GM12878 (cell line): ENCODE results near the gene ZNF227. TPM values are rescaled to one million over a fixed set of nuclear protein-coding genes. Genes with fewer than 3 reads are reported as not detected.

Source experiments
- ATAC-seq: fragments of 200-7000 bp; cut with Tn5 transposase; 3 replicates; pipeline ENCODE4 v1.9.1; 2020; ENCODE audit warnings: mild to moderate bottlenecking, moderate library complexity
- BruUV-seq: library from RNA; stranded (reverse); fragments of 400-500 nt; replicated peaks from 2 replicates; lab custom pipeline; 2021; lab: Mats Ljungman, UMichigan
- CTCF ChIA-PET: fragments of 300-600 bp; sonication (Branson Sonifier 250); formaldehyde crosslinking; extraction: SDS; loops from one replicate; lab custom pipeline; 2021; ENCODE audit warnings: inconsistent platforms; lab: Yijun Ruan, JAX
- POLR2A ChIA-PET: fragments of 350-600 bp; formaldehyde crosslinking; extraction: SDS; loops from one replicate; lab custom pipeline; 2021; ENCODE audit warnings: inconsistent platforms; lab: Charles Lee
- RAD21 ChIA-PET: fragments of 300-600 bp; sonication (Branson Sonifier 250); formaldehyde crosslinking; loops from one replicate; lab custom pipeline; 2023; ENCODE audit warnings: antibody characterized with exemption; ENCODE audit not compliant: unreplicated experiment; lab: Charles Lee
- SMC1A ChIA-PET: fragments of 300-600 bp; sonication (Branson Sonifier 250); formaldehyde crosslinking; loops from one replicate; lab custom pipeline; 2023; ENCODE audit not compliant: unreplicated experiment, uncharacterized antibody; lab: Charles Lee
- DNase-seq: peaks from one replicate; pipeline ENCODE4 v3.0.0-alpha.2; 2011; ENCODE audit warnings: low read depth, low spot score
- FAIRE-seq: peaks from 3 replicates; lab custom pipeline; 2011; peaks lifted over from hg19 to GRCh38; lab: Jason Lieb, UNC
- H2AFZ ChIP-seq: 2 replicates; pipeline ENCODE4 v1.6.0; 2011; ENCODE audit warnings: low read depth, low read length, control low read depth; ENCODE audit not compliant: control insufficient read depth
- H3K27ac ChIP-seq: 2 replicates; pipeline ENCODE4 v1.5.1; 2011; ENCODE audit warnings: control low read depth; ENCODE audit not compliant: control insufficient read depth, insufficient read depth
- H3K27me3 ChIP-seq, 2 experiments: replicated peaks in 1 of 2; 2 replicates each; pipeline versions ENCODE4 v1.6.0 to v1.6.1; 2011; ENCODE audit warnings: low read length in 1 of 2; ENCODE audit not compliant: control insufficient read depth in 2 of 2, insufficient read depth in 2 of 2
- H3K36me3 ChIP-seq, 2 experiments: 2 replicates each; pipeline ENCODE4 v1.5.1; 2011; ENCODE audit warnings: low read length in 1 of 2; ENCODE audit not compliant: control insufficient read depth in 2 of 2, insufficient read depth in 2 of 2
- H3K4me1 ChIP-seq: 2 replicates; pipeline ENCODE4 v1.6.1; 2011; ENCODE audit warnings: mild to moderate bottlenecking, low read length, moderate library complexity, mixed read lengths; ENCODE audit not compliant: control insufficient read depth, insufficient read depth
- H3K4me2 ChIP-seq: 2 replicates; pipeline ENCODE4 v1.6.0; 2011; ENCODE audit warnings: control low read depth; ENCODE audit not compliant: control insufficient read depth, insufficient read depth
- H3K4me3 ChIP-seq: fragments of 200-600 bp; sonication (generic); 2 replicates; pipeline ENCODE4 v1.5.1; 2016
- H3K79me2 ChIP-seq: 2 replicates; pipeline ENCODE4 v1.6.0; 2011; ENCODE audit warnings: low read length; ENCODE audit not compliant: control insufficient read depth, insufficient read depth
- H3K9ac ChIP-seq: 2 replicates; pipeline ENCODE4 v1.8.0; 2011; ENCODE audit warnings: low read length, control low read depth, mixed read lengths; ENCODE audit not compliant: control insufficient read depth, insufficient read depth
- H3K9me3 ChIP-seq: replicated peaks from 3 replicates; pipeline ENCODE4 v1.5.1; 2011; ENCODE audit warnings: mild to moderate bottlenecking, low read length; ENCODE audit not compliant: control insufficient read depth, insufficient read depth
- H4K20me1 ChIP-seq: 2 replicates; pipeline ENCODE4 v1.6.0; 2011; ENCODE audit not compliant: control insufficient read depth, insufficient read depth
- CBX3 ChIP-seq: fragments of 200-600 bp; sonication (generic); IDR thresholded peaks from 2 replicates; pipeline ENCODE4 v1.6.1; 2016; ENCODE audit warnings: low read depth, borderline replicate concordance
- CHD1 ChIP-seq: IDR thresholded peaks from 2 replicates; pipeline ENCODE4 v1.6.1; 2012; ENCODE audit warnings: low read depth, low read length, improper control_type of control experiment
- IRF5 ChIP-seq: fragments of 450-650 bp; IDR thresholded peaks from 2 replicates; pipeline ENCODE4 v1.6.1; 2017; ENCODE audit warnings: borderline replicate concordance
- NR2F1 ChIP-seq: fragments of 450-650 bp; conservative IDR thresholded peaks from 2 replicates; pipeline ENCODE4 v1.6.1; 2017; ENCODE audit warnings: mild to moderate bottlenecking
- REST ChIP-seq: IDR thresholded peaks from 2 replicates; pipeline ENCODE4 v1.6.1; 2012; ENCODE audit warnings: mild to moderate bottlenecking, low read depth, low read length
- SIN3A ChIP-seq: IDR thresholded peaks from 2 replicates; pipeline ENCODE4 v1.6.1; 2012; ENCODE audit warnings: low read depth, low read length, improper control_type of control experiment
- ZBED1 ChIP-seq: IDR thresholded peaks from 2 replicates; pipeline ENCODE4 v1.6.1; 2016; ENCODE audit warnings: borderline replicate concordance
- ZNF24 ChIP-seq: fragments of 450-650 bp; IDR thresholded peaks from 2 replicates; pipeline ENCODE4 v1.6.1; 2017; ENCODE audit warnings: antibody characterized with exemption, mild to moderate bottlenecking
- WGBS: methylation state at CpG from one replicate; pipeline ENCODE4 v1.1.6; 2016; ENCODE audit warnings: low lambda C conversion rate; ENCODE audit not compliant: insufficient replicate concordance, insufficient coverage; ENCODE audit errors: missing lambda C conversion rate; 5-methylcytosine and 5-hydroxymethylcytosine counted together
- in situ Hi-C: fragments of 300-500 bp; cut with MboI; formaldehyde crosslinking; loops from 9 replicates; pipeline ENCODE4 v1.14.3; 2018; ENCODE audit warnings: mixed read lengths
- intact Hi-C: fragments of 100-400 bp; cut with micrococcal nuclease; formaldehyde crosslinking; loops from one replicate; pipeline ENCODE4 v1.14.2; 2022; ENCODE audit not compliant: unreplicated experiment
- polyA plus RNA-seq, 11 experiments: library from polyadenylated mRNA; depleted of rRNA in 4 of 11; unstranded in 6 of 11; stranded (reverse) in 5 of 11; fragments of >200 nt; fragmentation: Nextera tagmentation in 4 of 11; fragmentation: Illumina TruSeq in 1 of 11; extraction: Ambion mirVana in 4 of 11; extraction: Trizol in 1 of 11; gene quantifications; 1 replicate in 1 of 11; 2 replicates in 10 of 11; pipeline versions ENCODE4 v1.2.1 to v1.2.3, GENCODE V29; 2011 to 2016; ENCODE audit warnings: inconsistent platforms in 2 of 11, missing spikeins in 2 of 11, low read depth in 1 of 11
- total RNA-seq, 4 experiments: library from RNA; depleted of rRNA in 3 of 4; stranded (reverse); fragments of >200 nt in 3 of 4; fragmentation: Illumina TruSeq in 1 of 4; extraction: Trizol in 1 of 4; gene quantifications; 2 replicates each; pipeline versions ENCODE4 v1.2.1 to v1.2.3, GENCODE V29; 2013 to 2021
- TF ChIP-seq, protein P1 (sequence below): fragments of 450-650 bp; formaldehyde crosslinking; IDR thresholded peaks from 2 replicates; pipeline ENCODE4 v1.5.0; 2022; ENCODE audit warnings: mild to moderate bottlenecking, missing genetic modification characterization
- TF ChIP-seq, protein P2 (sequence below): IDR thresholded peaks from 2 replicates; pipeline ENCODE4 v1.6.1; 2011; ENCODE audit warnings: mild to moderate bottlenecking, low read depth, low read length, moderate library complexity; ENCODE audit not compliant: insufficient replicate concordance

The ZNF227 gene
- total and polyA plus RNA-seq, 10 of the 15 experiments (the other 5 are each of a cell fraction or from before 2014, with no cell fraction given) = 4.3 to 22.9 (median 13.0) TPM

GRCh38 chr19:44190020-44190419 is 22.3 kb upstream of the ZNF227 start:
- Histone ChIP-seq H3K9me3 (peaks cover 2% of the 10 kb centered on the region; the same call in 1 of the 3 replicates), H3K4me1 (no peaks in the 10 kb centered on the region), H3K4me2 (no peak overlapping the region), H3K4me3 (no peak overlapping the region), H3K79me2 (no peaks in the 10 kb centered on the region), H3K27ac (no peak overlapping the region), H3K36me3 (no peaks in the 10 kb centered on the region), H2AFZ (no peak overlapping the region), H4K20me1 (no peaks in the 10 kb centered on the region), H3K27me3 (no peaks in the 10 kb centered on the region; a peak in 1 of 4 replicates), H3K9ac (no peak overlapping the region)
- SMC1A ChIA-PET = no interaction called here
- no TSS peak for BruUV-seq
- in situ Hi-C loops = no loop called here
- ATAC-seq (no peak), DNase-seq (no peak), FAIRE-seq (no peak)
- CTCF ChIA-PET = no interaction called here
- RAD21 ChIA-PET = no interaction called here
- POLR2A ChIA-PET = no interaction called here
- TF ChIP-seq REST = no peak
- TF ChIP-seq ZNF24 = no peak
- TF ChIP-seq NR2F1 = no peak
- TF ChIP-seq CHD1 = no peak
- TF ChIP-seq CBX3 = no peak
- TF ChIP-seq SIN3A = no peak
- TF ChIP-seq, protein P1, sequence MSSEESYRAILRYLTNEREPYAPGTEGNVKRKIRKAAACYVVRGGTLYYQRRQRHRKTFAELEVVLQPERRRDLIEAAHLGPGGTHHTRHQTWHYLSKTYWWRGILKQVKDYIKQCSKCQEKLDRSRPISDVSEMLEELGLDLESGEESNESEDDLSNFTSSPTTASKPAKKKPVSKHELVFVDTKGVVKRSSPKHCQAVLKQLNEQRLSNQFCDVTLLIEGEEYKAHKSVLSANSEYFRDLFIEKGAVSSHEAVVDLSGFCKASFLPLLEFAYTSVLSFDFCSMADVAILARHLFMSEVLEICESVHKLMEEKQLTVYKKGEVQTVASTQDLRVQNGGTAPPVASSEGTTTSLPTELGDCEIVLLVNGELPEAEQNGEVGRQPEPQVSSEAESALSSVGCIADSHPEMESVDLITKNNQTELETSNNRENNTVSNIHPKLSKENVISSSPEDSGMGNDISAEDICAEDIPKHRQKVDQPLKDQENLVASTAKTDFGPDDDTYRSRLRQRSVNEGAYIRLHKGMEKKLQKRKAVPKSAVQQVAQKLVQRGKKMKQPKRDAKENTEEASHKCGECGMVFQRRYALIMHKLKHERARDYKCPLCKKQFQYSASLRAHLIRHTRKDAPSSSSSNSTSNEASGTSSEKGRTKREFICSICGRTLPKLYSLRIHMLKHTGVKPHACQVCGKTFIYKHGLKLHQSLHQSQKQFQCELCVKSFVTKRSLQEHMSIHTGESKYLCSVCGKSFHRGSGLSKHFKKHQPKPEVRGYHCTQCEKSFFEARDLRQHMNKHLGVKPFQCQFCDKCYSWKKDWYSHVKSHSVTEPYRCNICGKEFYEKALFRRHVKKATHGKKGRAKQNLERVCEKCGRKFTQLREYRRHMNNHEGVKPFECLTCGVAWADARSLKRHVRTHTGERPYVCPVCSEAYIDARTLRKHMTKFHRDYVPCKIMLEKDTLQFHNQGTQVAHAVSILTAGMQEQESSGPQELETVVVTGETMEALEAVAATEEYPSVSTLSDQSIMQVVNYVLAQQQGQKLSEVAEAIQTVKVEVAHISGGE = no peak
- no peak for TF ChIP-seq ZBED1
- TF ChIP-seq IRF5 = no peak
- TF ChIP-seq, protein P2, sequence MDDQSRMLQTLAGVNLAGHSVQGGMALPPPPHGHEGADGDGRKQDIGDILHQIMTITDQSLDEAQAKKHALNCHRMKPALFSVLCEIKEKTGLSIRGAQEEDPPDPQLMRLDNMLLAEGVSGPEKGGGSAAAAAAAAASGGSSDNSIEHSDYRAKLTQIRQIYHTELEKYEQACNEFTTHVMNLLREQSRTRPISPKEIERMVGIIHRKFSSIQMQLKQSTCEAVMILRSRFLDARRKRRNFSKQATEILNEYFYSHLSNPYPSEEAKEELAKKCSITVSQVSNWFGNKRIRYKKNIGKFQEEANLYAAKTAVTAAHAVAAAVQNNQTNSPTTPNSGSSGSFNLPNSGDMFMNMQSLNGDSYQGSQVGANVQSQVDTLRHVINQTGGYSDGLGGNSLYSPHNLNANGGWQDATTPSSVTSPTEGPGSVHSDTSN = no peak
- intact Hi-C loops = no loop called here
- 87% methylated on average over 6 of the region's 6 CpGs for WGBS
